Activated CD4-positive, alpha-beta T cell treated with anti-CD3 and anti-CD28 coated beads, Interleukin-2, amount 50 U/mL, for 4 hours (primary cell): Measurements from ENCODE around the gene RIPPLY3.

Experiments used
- DNase-seq, 2 experiments: peaks; one replicate each; pipeline ENCODE4 v3.0.0-alpha.2; 2020

Gene RIPPLY3, protein sequence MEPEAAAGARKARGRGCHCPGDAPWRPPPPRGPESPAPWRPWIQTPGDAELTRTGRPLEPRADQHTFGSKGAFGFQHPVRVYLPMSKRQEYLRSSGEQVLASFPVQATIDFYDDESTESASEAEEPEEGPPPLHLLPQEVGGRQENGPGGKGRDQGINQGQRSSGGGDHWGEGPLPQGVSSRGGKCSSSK

DNA sequence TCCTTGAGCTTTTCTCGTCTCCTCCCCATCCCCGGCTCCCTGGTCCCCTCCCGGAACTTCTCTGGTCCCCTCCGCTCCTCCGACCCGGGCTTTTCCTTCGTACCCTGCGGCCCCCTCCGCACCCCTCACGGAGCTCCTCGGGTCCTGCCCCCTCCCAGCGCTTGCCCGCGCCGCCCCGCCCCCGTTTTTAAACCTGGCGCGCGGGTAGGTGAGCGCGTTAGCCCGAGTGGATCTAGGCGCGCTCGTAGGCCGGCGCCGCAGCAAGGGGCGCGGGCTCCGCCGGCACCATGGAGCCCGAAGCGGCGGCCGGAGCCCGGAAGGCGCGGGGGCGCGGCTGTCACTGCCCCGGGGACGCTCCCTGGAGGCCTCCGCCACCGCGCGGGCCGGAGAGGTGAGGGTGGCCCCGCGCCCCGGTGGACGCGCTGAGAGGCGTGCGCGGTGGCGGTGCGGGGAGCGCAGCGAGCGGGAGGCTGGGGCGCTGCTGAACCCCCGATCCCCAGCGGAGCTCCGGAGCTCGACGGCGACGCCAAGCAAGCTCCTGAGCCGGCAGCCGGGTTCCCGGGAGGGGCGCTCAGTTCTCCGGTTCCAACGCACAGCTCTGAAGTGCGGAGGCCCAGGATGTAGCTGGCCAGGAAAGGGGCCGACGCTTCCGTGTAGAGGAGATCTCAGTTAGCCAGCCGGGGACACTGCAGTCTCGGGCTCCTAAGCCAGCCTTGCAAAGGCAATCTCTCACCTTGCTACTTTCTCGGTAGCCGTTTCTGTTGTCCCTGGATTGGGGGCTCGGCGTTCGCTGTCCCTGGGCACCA is at the start of gene RIPPLY3:
Gene RIPPLY3 (plus strand): TSS at position 217 of the 806 bp plus-strand sequence. CDS start 71 bp downstream, at position 288.
- DNase-seq = peak in 1 of 2 experiments; percentile 5

DNA sequence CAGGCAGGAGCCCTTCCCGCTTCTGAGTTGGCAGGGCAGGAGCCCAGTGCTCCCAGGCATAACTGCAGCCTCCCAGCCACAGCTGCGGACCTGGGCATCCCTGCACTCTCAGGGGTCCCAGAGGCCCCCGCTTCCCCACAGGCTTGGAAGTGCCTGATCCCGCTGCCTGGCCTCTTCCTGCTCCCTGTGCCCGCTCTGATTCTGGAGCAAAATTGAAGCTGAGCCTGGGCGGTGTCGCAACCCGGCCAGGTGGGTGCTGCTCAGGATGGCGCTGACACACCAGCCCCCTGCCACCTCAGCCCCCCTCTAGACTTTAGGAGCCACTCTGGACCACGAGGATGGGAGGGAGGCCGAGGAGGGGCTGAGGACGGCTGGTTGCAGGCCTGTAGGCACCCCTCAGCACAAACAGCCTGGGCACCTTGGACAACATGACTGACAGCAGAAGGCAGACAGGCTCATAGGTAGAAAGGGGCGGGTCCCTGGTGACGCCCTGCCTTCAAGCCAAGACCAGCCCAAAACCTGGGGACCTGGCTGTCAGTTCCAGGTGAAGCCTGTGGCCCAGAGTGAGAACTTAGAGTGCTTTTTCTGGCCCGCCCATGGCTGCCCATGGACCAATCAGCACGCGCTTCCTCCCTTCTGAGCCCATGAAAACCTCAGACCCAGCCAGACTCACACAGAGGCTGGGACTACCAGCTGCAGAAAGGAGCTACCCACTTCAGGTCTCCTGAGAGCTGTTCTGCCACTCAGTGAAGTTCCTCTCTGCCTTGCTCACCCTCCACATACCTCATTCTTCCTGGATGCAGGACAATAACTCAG is 47.3 kb upstream of the RIPPLY3 start:
- no peak for DNase-seq

DNA sequence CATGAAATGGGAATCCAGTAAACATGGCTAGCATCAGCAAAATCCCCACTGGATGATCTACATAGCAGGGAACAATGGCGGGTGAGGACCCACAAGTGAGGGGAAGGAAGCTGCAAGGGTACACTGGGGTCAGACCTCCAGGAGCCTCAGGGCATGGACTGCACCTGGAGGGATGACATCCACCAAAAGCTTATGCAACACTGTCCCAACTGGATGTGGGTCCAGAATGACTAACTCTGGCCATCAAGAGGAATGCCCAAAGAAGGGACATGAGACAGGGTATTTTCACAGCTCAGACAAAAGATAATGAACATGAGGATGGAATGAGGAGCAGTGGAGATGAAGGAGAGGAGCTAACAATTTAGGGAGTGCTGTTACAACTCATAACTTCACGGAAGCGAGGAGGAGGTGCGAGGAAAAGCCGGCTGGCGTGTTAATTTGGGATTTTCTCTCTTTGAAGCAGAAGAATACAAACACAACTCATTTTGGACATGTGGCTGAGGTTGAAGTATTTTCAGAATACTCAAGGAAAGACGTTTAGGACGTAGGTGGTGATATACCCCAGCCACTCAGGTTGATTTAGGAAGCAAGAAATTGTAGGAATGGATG is 45.7 kb upstream of the RIPPLY3 start:
- no peak for DNase-seq

DNA sequence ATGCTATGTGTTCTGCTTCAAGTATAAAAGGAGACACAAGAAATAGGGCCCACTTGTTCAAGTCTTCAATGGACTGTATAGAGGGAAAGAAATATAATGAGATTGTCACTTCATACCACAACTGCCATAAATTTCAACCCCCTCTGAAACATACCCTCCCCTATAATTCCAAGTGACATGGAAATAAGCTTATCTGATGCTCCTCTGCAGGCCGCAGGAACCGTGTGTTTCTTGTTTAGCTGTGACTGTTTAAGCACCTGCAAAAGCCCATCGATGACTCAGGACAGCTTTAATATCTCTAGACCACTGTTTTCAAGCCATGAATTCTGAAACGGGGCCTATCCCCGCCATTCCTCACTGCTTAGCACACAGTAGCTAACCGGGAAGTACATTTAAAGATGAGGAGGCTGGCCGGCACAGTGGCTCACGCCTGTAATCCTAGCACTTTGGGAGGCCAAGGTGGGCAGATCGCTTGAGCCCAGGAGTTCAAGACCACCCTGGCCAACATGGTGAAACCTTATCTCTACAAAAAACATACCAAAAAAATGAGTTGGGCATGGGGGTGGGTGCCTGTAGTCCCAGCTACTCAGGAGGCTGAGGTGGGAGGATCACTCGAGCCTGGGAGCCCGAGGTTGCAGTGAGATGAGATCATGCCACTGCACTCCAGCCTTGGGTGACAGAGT is 44.3 kb upstream of the RIPPLY3 start:
- DNase-seq = no peak

DNA sequence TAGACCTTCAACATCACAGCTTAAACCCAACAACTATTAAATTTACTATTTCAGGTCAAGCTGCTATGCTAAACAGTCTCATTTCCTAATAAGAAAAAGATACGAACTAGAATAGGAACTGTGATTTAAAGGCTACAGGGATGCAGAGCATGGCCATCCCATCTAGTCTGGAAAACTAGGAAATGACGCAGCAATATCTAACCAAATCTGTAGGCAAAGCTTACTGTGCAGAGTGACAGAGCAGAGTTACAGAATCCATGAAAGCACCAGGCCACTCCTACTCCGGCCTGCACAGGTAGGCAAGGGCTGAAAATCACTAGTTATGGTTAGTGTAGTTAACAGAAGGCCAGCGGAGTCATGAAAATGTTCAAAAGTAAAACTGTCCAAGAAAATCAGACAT is 42.1 kb upstream of the RIPPLY3 start:
- no peak for DNase-seq

DNA sequence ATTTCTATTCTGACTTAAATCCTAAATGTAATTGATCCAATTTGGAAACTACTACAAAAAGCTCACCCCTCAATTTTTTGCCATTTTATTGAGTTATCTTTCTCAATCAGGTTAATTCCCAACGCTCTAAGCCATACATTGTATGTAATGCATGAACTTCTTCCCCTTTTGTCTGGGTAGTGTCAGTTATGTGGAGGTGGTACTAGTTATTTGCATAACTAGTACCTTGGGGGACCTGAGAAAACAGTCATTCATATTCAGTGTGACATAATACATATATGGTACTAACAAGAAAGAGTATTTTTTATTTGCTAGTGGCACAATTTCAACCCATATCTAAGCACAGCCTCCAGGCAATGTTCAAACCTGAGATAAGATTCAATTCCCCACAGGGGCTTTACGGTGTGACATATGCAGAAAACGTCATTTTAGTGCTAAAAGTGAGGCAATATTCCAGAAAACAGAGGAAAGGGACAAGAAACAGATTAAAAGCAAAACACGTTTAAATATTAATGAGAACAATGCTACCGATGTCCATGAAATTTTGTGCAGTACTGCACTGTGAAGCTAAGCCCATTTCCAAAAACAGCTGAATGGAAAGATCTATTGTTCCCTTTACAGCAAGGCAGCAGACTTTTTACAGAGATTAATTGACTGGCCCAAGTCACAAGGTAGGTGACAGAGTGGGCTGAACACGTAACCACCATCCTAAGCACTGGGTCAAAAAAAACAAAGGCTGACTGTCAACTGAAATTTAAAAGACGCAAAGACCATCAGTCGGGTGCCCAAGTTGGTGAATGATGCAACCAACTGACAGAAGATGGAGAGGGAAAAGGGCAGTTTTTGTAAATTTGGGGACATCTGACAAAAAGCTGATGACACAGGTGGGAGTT is 41.4 kb upstream of the RIPPLY3 start:
- DNase-seq = no peak

DNA sequence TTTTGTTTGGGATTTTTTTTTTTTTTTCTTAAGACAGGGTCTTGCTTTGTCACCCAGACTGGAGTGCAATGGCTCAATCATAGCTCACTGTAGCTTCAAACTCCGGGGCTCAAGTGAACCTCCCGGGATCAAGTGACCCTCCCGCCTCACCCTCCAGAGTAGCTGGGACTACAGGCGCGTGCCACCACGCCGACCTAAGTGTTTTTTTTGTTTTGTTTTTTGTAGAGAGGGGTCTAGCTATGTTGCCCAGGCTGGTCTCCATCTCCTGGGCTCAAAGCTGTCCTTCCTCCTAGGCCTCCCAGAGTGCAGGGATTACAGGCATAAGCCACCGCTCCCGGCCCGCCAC is 40.8 kb upstream of the RIPPLY3 start:
- DNase-seq = no peak

DNA sequence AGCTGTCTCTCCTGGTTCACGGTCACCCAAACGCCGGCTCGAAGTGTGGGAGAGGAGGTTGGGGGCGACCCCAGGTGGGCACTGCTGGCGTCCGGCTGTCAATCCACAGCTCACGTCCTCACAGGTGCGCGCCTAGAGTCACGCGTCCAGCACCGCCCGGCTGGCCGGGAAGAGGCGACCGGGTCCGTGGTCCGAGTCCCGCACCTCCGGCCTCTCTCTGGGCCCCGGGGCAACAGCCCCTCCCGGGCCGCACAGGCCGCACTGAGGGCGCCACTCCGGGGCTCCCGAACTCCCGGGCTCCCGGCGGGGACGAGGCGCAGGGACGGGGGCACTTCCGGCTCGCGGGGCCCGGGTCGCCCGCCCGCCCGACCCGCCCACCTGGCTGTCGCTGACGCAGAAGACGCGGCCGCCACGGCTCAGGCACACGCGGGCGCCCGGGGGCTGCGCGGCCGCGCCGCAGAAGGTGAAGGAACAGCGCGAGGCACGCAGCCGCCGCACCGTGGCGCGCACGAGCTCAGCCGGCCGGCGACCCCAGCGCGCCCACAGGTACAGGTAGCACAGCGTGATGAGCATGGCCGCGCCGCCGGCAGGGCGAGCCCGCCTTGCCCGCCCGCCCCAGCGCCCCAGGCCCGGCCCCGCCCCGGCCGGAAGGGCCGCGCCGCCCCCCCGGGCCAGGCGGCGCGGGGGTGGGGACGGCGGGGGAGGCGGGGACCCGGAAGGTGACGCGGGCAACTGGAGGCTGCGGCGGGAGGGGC is 40.3 kb upstream of the RIPPLY3 start, which contains the start of gene HLCS:
Gene HLCS (minus strand): TSS at position 604 of the 755 bp plus-strand sequence. CDS start 31 bp downstream, at position 573.
- peak; percentile 59 to 66 for DNase-seq

DNA sequence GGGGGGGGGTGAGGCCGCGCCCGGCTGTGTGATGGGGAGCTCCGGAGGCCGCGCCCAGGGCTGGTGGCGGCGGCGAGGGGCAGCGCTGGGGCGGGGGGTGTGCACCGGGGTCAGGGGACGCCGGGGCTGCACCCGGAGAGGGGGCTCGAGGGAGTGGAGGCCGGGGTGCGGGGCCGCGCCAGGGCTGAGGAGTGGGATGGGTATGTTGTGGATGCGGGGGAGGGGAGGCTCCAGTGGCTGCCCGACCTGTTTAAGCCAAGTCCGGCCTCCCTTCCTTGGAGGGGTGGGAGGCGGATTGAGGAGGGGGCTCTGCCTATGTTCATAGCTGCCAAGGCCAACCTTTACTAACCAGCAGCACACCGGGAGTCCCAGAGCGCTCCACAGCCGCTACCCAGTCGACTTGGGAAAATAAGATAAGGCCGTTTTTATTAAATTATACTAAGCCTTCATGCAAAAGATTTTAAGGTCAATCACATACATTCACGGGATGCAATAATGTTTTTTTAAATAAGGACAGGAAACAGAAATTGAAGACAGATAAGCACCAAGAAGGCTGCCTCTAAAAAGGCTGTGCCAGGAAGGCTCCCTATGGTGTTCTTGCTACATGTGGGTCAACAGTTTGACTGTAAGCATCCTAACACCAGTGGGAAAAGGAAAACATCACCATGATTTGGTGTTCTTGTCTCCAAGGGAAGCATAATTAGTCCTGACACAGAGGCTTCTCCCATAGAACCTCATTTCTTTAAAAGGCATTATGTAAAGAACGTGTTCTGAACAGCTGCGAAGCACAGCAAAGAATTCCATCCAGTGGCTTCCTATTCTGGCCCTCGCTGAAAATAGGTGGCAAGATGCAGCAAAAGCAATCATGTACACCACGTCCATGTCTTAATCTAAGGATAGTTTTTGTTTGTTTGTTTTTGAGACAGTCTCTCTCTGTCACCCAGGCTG is 39.4 kb upstream of the RIPPLY3 start:
- DNase-seq = no peak

DNA sequence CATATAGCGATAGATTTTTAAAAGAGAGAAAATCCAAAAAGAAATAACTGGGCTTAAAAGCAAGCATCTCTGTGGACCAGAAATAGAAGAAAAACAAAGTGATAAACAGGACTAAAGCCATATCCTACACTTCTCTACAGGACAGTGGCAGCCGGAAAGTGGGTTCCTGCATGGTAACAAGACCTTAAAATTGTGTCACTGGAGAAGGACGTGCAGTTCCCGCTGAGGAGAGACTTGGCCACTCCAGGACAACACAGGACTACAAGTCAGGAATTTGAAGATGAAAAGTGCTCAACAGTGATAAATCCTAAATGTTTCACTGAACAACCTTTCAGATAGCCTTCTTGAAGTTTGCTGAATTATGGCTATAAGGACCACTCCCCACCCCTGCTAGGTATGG is 38.1 kb upstream of the RIPPLY3 start:
- no peak for DNase-seq

DNA sequence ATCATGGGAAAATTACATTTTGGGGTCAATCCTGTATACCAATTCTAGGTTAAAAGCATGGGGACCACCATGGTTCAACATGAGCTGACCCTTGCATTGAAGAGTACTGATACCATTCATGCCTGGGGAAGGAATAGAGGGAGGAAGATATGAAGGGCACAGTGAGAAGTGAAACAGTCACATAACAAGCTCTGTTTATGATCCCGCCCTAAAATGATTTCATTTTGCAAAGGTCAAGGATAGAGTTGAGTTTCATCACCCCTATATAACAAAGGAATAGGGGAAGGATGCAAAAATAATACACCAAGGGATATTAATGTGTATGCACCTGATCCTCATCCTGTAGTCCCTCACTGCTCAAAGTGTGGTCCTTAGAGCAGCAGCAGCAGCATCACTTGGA is 37.5 kb upstream of the RIPPLY3 start:
- DNase-seq = no peak

DNA sequence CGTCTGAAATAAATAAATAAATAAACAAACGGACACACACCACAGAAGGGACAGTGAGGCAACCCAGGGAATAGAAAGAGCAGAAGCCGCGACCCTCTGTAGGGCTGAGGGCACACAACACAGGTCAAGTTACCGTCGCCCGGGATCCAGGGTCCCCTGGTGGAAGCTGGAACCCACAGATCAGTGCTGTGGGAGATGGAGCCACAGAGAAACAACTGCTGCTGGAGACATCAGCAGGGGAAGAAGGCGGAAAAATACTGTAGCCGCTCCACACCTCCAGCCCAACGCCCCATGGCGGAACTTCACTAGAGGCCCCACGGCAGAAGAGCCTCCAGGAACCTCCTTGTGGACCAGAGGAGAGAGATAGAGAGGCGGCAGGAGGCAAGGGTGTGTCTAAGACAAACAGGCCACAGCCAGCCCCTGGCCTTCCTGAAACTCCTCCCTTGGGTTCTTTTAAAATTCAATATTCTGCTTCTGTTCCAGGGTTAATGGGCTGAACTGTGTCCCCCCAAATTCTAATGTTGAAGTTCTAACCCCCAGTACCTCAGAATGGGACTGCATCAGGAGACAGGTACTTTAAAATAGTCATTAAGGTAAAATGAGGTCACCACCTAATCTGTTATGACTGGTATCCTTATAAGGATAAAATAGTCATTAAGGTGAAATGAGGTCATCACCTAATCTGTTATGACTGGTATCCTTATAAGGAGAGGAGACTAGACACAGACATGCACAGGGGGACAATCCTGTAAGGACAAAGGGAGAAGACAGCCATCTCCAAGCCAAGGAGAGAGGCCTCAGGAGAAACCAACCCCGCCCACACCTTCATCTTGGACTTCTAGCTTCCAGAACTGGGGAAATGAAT is 32.3 kb upstream of the RIPPLY3 start:
- DNase-seq = no peak

DNA sequence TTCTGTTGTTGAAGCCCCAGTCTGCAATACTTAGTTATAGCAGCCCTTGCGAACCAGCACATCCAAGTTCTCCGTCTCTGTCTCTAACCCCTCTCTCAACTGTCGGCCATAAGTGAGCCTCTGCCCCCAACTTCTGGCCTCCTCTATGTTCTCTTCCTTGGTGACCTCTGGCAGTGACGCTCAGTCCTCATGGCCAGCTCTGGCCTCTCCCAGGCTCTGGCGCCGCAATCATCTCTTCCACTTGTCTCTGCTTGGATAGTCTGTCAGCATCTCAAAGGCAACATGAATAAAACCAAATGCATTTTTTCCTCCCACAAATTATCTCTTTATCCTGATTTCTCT is 31.7 kb upstream of the RIPPLY3 start:
- no peak for DNase-seq

DNA sequence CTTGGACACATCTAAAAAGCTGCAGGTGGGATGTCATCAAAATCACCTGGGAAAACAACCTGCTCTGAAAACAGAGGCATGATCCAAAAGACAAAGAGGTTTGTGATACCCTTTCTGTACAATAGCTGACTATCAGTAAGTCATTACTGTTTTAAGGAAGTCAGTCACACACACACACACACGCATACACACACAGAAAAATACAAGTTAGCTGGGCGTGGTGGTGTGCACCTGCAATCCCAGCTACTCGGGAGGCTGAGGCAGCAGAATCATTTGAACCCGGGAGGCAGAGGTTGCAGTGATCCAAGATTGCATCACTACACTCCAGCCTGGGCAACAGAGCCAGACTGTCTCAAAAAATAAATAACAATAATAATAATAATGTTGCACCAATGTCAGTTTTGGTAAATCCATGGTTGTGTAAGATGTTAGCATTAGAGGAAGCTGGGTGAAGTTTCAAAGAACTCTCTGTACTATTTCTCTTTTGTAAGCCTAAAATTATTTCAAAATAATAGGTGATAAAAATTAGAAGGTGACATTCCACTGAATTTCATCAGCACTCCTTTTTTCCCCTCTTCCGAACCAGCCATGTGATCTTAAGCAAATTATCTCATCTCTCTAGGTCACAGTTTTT is 30.2 kb upstream of the RIPPLY3 start:
- DNase-seq = no peak

DNA sequence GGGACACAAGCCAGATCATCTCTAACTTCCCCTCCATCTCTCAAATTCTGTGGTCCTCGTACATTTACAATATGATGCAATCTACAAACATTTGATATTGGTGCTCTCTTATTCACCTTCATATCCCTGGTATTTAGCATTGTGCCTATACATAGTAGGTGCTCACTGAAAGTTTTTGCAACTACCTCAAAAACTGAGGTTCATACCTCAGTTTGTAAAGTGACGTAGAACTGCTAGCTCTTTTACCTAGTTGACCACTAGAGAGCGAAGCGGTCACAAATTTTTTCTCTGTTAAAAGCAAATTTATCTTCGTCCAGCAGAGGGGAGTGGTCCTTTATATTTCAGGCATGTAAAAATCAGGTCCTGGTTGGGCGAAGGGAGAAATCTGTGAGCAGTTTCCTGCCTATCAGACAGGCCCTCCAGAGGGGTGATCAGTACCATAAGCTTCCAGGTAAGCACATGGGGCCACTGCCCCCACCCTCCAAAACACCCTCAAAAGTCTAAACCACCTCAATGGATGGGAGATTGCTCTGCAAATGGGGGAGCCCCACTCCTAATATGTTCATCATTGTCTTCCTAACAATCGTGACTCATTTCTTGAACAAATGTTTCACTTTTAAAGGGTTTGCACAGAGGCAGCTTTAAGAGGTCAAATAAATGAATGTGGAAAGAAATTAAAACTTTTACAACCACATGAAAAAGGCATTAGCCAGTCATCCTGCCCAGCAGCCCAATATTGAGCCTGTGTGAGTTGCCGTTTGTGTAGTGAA is 29.4 kb upstream of the RIPPLY3 start:
- DNase-seq = no peak

DNA sequence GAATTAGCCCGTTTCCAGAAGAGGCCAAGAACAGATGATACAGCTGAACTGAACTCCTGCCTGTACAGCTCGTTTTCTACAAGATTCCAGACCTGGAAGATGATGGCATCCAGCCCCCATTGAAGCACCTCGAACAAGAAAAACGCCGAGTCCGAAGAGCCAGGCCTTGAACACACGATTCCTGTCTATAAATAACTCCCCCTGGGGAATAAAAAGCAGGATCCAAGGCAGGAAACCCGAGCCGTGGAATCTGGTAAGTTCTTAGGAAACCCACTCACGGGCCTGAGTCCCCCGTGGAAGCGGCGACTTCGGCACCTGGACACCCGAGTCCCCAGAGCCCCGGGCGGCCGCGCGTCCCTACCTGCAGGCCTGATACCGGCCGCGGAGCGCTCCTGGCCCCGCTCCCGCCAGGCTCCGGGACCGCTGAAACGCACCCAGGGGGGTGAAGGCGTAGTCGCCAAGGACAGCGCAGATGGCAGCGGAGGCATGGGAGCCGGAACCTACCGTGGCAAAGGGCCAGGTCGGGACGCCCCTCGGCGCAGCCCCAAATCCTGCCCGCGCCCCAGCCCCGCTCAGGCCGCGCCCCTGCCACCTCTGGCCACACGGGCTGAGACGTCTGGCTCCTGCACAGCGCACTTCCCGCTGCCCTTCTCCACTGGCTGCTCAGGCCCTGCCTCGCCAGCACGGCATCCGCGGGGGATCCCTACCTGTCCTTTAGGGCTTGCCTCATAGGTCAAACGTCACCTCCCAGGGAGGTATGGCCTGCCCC is 26.0 kb upstream of the RIPPLY3 start:
- no peak for DNase-seq

DNA sequence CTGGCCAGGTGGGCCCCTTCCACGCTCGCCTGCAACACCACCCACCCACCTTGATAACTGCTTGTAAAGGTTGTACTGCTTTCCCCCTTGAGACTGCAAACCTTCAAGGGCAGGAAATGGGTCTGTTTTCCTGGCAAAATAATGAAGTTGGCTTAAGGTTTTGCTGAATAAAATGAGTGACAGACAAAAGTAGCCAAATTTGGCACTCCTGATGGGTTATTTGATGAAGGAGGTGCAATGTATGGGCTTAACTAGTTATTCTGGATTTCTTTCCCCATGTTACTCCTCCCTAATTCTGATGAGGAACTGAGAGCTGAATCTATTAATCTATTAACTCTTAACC is 25.5 kb upstream of the RIPPLY3 start:
- no peak for DNase-seq
